Activated CD8-positive, alpha-beta memory T cell treated with anti-CD3 and anti-CD28 coated beads, Interleukin-2, amount 50 U/mL, for 1 hour (primary cell): ENCODE data around the gene GPR151.
"Not testable (repeated sequence)": the region's sequence is repeated elsewhere in the genome, so short reads cannot be mapped to it uniquely, and the experiment has no call there.

Experiments used
- DNase-seq: peaks from one replicate; pipeline ENCODE4 v3.0.0-alpha.2; 2020; ENCODE audit errors: extremely low read depth

GPR151 gene

GRCh38 chr5:146516151-146516475 lies at the start of gene GPR151:
Gene GPR151, minus strand, starts transcription at chr5:146516190. Its CDS starts 77 bp downstream, at chr5:146516113.
- DNase-seq: no peak

- no peak for DNase-seq
Observed at GRCh38 chr5:146564007-146564762, 48.2 kb upstream of the GPR151 start.

DNA sequence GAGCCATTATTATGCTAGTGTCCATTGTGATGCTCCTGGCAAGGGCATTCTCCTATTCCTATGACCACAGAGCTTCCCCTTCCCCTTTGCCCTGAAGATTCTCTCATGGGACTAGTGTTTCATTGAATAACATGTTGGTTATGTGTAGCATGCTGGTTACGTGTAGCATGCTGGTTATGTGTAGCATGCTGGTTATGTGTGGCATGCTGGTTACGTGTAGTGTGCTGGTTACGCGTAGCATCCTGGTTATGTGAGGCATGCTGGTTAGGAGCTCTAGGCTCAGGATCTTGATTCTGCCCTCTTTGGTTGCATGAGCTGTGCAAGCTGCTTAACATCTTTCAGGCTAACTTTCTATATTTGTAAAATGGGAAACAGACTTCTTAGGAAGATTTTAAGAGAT lies 46.5 kb upstream of the GPR151 start:
- DNase-seq: no peak

- no peak for DNase-seq
Observed at GRCh38 chr5:146561711-146562110, 45.7 kb upstream of the GPR151 start.

GRCh38 chr5:146560205-146560812 lies 44.3 kb upstream of the GPR151 start:
- DNase-seq: no peak

DNA sequence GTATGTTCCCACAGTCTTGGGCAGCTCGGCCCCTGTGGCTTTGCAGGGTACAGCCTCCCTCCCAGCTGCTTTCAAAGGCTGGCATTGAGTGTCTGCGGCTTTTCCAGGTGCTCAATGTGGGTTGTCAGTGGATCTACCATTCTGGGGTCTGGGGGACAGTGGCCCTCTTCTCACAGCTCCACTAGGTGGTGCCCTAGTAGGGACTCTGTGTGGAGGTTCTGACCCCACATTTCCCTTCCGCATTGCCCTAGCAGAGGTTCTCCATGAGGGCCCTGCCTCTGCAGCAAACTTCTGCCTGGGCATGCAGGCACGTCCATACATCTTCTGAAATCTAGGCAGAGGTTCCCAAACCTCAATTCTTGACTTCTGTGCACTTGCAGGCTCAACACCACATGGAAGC lies 40.9 kb upstream of the GPR151 start:
- DNase-seq: not testable (repeated sequence)

DNA sequence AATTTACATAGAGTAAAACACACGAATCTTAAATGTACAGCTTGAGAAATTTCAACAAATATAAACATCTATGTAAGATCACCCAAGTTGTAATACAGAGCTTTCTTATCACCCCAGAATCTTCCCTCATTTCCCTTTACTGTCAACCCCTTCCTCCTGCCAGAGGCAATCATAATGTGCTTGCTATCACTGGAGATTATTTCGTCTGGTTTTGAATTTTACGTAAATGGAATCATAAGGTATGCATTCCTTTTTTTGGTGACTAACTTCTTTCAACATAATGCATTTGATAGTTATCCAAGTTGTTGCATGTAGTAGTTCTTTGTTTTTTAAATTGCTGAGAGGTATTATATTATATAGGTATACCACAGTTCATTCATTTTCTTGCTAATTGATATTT lies 37.5 kb upstream of the GPR151 start:
- DNase-seq: no peak

GRCh38 chr5:146549615-146550014 lies 33.6 kb upstream of the GPR151 start:
- no peak for DNase-seq

DNA sequence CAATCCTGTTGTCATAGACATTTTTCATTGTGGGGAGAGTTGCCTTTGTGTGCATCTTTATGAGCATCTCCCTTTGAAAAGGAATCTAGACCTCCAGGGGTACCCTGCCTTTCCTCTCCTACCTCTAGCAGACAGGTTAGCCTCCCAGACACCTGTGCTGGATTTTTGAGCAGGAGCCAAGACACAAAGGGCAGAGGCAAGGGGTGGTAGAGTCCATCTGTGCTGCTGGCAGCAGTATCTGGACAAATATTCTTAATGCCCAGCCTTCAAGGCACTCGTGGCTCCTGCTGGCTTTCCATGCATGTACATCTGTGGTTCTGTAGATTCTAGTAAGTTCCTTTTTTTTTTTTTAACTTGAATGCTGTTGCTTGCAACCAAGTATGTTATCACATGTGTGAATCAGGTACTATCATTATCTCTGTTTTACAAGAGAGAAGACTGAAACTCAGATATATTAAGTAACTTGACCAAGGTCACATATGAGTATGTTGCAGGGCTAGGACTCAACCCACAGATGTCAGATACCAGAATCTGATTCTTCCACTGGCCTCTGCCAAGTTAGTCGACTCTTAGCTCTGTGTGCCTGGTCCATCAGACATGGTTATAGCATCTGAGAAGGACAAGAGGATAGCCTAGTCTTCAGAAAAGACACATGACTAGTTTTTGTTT lies 32.9 kb upstream of the GPR151 start:
- no peak for DNase-seq

- no peak for DNase-seq
Observed at GRCh38 chr5:146544232-146544631, 28.2 kb upstream of the GPR151 start.

- DNase-seq: peak; percentile 17
Observed at GRCh38 chr5:146541958-146542849, 26.2 kb upstream of the GPR151 start.

DNA sequence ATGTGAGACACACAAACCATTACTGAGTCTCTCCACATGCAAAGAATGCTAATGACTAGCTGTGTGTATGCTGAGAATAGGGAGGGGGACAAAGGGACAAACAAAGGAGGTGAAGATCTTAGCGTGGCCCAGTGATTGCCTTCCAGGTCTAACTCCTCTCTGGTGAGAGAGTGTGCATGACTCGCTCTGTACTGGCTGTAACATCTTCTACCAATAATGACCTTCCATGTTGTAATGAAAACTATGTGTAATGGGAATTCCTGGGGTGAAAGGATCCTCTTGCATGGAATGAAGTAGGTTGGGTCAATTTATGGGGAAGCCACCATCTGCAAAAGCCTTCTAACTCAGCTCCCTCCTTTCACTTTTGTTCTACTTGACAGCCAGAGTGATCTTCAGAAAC lies 24.4 kb upstream of the GPR151 start:
- DNase-seq: no peak

GRCh38 chr5:146539973-146540372 lies 24.0 kb upstream of the GPR151 start:
- DNase-seq: no peak

GRCh38 chr5:146538432-146538831 lies 22.4 kb upstream of the GPR151 start:
- no peak for DNase-seq

DNA sequence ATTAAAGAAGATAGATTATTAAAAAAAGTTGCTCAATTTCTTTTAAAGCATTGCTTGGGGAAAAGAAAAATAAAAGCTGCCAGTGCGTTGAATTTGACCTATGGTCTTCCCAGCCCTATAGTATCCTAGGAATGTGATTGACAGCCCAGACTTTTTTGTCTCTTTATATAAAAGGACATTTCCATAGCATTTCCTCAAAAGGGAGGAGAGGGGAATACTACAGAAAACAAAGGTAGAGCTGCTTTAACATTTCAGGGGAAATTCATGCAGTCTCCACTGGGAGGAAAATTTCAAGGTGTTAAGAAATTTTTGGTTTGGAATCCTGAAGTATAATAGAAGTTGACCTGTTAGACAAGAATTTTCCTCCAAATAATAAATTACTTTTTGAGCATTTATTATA lies 17.9 kb upstream of the GPR151 start:
- no peak for DNase-seq

DNA sequence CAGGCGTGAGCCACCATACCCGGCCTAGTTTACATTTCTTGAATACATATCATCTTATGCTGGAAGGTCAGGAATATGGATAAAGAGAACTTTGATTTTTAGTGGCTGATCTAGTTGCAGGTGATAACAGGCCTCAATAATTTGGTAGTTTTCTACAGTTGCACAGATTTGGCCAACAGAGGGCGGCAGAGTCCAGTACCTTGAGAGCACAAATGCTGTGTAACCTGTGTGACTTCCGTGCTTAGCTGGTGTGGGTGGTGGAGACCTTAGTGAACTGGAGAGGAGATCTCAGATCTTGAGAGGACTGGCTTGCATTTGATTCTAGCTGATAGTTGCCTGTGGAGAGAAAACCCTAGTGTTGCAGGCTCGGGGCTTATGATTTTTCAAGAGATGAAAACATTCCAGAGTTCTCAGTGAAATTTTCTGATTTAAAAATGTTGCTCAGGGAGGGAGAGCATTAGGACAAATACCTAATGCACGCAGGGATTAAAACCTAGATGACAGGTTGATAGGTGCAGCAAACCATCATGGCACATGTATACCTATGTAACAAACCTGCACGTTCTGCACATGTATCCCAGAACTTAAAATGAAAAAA lies 17.4 kb upstream of the GPR151 start:
- DNase-seq: peak; percentile 36

- DNase-seq: no peak
Observed at GRCh38 chr5:146529984-146530383, 14.0 kb upstream of the GPR151 start.

DNA sequence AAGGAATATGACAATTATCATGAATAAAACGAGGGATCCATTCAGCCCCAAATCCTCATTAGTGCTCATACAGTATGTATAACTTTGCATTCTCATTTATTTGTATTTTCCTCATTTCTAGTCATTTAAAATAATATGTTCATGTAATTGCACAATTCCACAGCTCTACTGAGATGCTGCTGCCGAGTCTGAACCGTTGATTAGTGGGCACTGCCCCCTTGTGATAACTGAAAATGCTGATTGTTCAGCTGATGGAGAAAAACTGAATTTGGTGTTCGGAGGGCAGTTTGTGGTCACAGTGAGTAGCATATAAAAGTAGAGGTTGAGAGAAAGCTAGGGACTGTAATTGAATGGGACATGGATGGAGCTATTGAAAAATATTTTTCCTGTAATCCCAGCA lies 12.2 kb upstream of the GPR151 start:
- no peak for DNase-seq

DNA sequence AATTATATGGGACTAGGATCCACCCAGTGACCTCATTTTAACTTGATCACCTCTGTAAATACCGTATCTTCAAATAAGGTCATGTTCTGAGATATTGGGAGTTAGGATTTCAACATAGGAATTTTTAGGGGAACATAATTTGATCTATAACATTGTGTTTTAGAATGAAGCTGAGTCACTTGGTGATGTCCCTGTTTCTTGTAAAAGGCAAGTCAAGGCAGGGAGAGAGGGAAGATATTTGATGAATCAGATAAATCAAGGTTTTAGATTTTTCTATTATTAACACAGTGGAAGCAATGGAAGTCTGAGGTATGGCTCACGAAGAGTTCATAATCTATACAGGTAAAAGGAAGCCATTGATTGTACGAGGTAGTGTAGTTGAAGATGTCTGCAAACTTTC lies 11.8 kb upstream of the GPR151 start:
- no peak for DNase-seq

DNA sequence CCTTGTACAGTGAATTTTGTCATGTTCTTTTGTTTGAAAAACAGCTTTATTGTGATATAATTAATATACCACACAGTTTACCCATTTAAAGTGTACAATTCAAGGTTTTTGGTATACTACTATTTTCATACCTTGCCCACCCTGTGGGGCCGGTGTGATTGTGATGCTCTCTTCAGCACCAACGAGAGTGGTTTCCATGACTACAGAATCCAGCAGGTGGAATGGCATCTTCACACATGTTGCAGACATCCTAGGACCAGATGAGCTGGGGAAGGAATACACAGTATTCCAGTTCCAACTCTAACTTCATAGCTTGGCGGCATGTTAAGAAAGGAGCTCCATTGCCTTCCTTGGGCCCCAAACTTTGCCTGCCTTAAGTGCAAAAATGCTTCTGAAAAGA lies 7.7 kb upstream of the GPR151 start:
- no peak for DNase-seq

DNA sequence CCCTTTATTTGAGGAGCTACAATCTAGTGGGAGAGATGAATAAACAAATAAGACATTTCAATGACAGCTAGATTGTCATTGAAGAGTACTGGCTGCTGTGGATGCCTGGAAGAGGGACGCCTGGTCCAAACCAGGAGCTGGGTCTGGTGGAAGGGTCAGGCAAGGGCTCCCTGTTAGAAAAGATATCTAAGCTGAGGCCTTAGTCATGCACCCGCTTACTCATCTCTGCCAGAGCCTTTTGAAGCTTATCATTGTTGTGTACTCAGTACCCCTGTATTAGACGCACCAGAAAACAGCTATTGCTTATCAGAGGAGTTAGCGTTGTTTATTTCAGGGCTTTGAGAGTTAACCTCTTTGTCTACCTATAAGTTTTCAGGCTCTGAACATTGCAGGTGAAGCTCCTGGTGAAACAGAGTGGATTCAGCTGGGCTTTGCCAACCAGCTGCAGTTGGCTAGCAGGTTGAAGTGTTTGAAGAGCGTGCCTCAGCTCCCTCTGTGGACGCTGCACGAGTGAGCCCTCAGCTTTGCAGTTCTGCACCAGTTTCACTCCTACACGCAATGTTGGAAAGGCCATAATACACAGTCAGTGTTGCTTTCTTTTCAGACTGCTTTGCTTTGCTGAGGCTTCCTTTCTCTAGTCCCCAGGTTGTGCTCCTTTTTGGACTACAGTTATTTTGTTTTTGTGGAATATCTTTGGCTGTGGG lies 5.6 kb upstream of the GPR151 start:
- DNase-seq: no peak
